Measurements from ENCODE around the gene SMURF2. TPM values are rescaled to one million over a fixed set of nuclear protein-coding genes. Genes with fewer than 3 reads are reported as not detected.

The SMURF2 gene
- total RNA-seq, 1 donor from 2014 or later: 69.2 TPM

DNA sequence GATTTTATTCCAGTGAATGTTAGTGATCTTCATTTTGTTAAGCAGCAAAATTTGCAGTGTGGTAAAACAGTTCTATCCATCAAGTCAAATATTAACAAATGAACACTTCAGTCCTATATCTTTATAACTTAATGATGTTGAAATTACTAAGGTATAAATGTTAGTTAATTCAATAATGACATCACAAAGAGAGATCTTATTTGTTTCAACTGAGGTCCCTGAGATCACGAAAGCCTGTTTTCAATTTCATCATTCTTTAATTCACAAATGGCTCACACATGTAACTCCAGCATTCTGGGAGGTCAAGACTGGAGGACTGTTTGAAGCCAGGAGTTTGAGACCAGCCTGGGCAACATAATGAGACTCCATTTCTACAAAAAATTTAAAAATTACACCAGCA, 13.9 kb downstream of the SMURF2 start:
- no peak for DNase-seq (ENCODE audit: low spot score)
- H3K27ac Mint-ChIP-seq (ENCODE audit: unreplicated experiment): no peak overlapping the region
- no peaks in the 10 kb centered on the region for H3K36me3 Mint-ChIP-seq (ENCODE audit: low read depth, unreplicated experiment)
- H3K4me3 Mint-ChIP-seq (ENCODE audit: unreplicated experiment): no peak overlapping the region
- no peaks in the 10 kb centered on the region for H3K9me3 Mint-ChIP-seq (ENCODE audit: unreplicated experiment)
- H3K27me3 Mint-ChIP-seq (ENCODE audit: unreplicated experiment): no peaks in the 10 kb centered on the region
- peaks cover 12% of the 10 kb centered on the region for H3K4me1 Mint-ChIP-seq (ENCODE audit: unreplicated experiment)
- no peak for TF ChIP-seq CTCF (IDR thresholded peaks at IDR 0.05; ENCODE audit: unreplicated experiment)

GRCh38 chr17:64647817-64648216, 14.3 kb downstream of the SMURF2 start:
- no peaks in the 10 kb centered on the region for H3K27me3 Mint-ChIP-seq (ENCODE audit: unreplicated experiment)
- no peak for DNase-seq (ENCODE audit: low spot score)
- no peak overlapping the region for H3K27ac Mint-ChIP-seq (ENCODE audit: unreplicated experiment)
- no peaks in the 10 kb centered on the region for H3K9me3 Mint-ChIP-seq (ENCODE audit: unreplicated experiment)
- no peak for TF ChIP-seq CTCF (IDR thresholded peaks at IDR 0.05; ENCODE audit: unreplicated experiment)
- peaks cover 12% of the 10 kb centered on the region for H3K4me1 Mint-ChIP-seq (ENCODE audit: unreplicated experiment)
- no peaks in the 10 kb centered on the region for H3K36me3 Mint-ChIP-seq (ENCODE audit: low read depth, unreplicated experiment)
- H3K4me3 Mint-ChIP-seq (ENCODE audit: unreplicated experiment): no peak overlapping the region

DNA sequence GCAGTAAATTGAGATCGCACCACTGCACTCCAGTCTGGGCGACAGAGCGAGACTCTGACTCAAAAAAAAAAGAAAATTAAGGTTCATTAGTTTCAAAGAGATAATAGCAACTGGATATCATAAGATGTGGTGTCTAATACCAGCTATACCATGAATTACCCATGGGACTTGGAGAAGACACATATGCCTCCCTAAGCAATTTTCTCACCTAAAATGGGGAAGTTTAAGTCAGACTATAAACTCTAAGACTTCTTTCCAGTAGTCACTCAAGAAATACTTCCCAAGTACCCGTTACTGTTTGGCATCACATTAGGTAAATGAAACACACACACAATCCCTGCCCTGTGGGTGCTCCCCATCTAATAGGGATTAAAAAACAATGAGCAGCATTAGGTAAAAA, 22.6 kb downstream of the SMURF2 start:
- Mint-ChIP-seq H3K4me1 (ENCODE audit: unreplicated experiment) (peaks cover 5% of the 10 kb centered on the region), H3K9me3 (ENCODE audit: unreplicated experiment) (no peaks in the 10 kb centered on the region), H3K27ac (ENCODE audit: unreplicated experiment) (no peak overlapping the region), H3K4me3 (ENCODE audit: unreplicated experiment) (no peak overlapping the region), H3K27me3 (ENCODE audit: unreplicated experiment) (peaks cover 4% of the 10 kb centered on the region), H3K36me3 (ENCODE audit: low read depth, unreplicated experiment) (no peaks in the 10 kb centered on the region)
- TF ChIP-seq CTCF (IDR thresholded peaks at IDR 0.05; ENCODE audit: unreplicated experiment): no peak
- no peak for DNase-seq (ENCODE audit: low spot score)

GRCh38 chr17:64638552-64639203, 23.4 kb downstream of the SMURF2 start:
- DNase-seq (ENCODE audit: low spot score): no peak
- Mint-ChIP-seq H3K27me3 (ENCODE audit: unreplicated experiment) (peaks cover 6% of the 10 kb centered on the region), H3K4me1 (ENCODE audit: unreplicated experiment) (peaks cover 11% of the 10 kb centered on the region), H3K4me3 (ENCODE audit: unreplicated experiment) (no peak overlapping the region), H3K27ac (ENCODE audit: unreplicated experiment) (peak overlapping the region; percentile 30), H3K9me3 (ENCODE audit: unreplicated experiment) (no peaks in the 10 kb centered on the region), H3K36me3 (ENCODE audit: low read depth, unreplicated experiment) (no peaks in the 10 kb centered on the region)
- no peak for TF ChIP-seq CTCF (IDR thresholded peaks at IDR 0.05; ENCODE audit: unreplicated experiment)

DNA sequence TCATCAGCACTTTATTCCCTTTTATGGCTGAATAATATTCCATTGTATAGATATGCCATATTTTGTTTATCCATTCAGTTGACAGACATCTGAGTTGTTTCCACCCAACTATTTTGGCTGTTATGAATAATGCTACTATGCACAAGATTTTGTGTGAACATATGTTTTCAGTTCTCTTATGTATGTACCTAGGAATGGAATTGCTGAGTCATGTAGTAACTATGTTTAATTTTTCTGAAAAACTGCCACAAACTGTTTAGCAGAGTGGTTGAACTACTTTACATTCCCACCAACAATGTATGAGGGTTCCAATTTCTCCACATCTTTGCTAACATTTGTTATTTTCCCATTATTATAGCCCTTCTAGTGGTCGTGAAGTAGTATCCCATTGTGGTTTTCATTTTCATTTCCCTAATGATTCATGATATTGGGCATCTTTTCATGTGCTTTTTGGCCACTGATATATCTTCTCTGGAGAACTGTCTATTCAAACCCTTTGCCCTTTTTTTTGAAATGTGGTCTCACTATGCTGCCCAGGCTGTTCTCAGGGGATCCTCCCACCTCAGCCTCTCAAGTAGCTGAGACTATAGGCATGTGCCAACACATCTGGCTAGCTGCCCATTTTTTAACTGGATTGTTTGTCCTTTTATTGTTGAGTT, 26.3 kb downstream of the SMURF2 start:
- H3K4me3 Mint-ChIP-seq (ENCODE audit: unreplicated experiment): no peak overlapping the region
- no peaks in the 10 kb centered on the region for H3K36me3 Mint-ChIP-seq (ENCODE audit: low read depth, unreplicated experiment)
- H3K4me1 Mint-ChIP-seq (ENCODE audit: unreplicated experiment): peaks cover 21% of the 10 kb centered on the region
- H3K27me3 Mint-ChIP-seq (ENCODE audit: unreplicated experiment): peaks cover 6% of the 10 kb centered on the region
- no peak for TF ChIP-seq CTCF (IDR thresholded peaks at IDR 0.05; ENCODE audit: unreplicated experiment)
- H3K27ac Mint-ChIP-seq (ENCODE audit: unreplicated experiment): no peak overlapping the region
- no peak for DNase-seq (ENCODE audit: low spot score)
- H3K9me3 Mint-ChIP-seq (ENCODE audit: unreplicated experiment): no peaks in the 10 kb centered on the region
